Limb (tissue), 2 donors: Measurements from ENCODE around the gene MYL6B.

Experiments used
- DNase-seq, 2 donors: peaks; one replicate each; pipeline ENCODE4 v3.0.0-alpha.2; 2016; ENCODE audit errors: extremely low spot score in 2 of 2

The MYL6B gene

DNA sequence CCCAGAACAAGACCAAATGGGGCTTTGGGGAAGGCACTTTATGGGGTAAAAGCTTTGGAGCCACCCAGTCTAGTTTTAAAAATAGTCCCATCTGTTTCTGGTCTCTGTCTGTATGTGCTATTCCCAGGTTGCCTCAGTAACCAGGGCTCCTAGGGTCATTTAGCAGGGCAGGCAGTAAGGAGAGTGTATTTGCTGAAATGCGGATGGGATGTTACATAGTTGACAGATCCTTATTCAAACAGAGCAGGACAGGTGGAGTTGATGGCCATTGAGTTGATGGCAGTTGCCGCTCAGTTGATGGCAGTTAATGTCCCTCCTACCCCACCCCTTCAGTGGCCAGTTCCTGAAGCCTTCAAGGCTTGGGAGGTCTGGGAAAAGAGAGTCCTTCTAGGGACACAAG is 29.8 kb upstream of the MYL6B start:
- no peak for DNase-seq

DNA sequence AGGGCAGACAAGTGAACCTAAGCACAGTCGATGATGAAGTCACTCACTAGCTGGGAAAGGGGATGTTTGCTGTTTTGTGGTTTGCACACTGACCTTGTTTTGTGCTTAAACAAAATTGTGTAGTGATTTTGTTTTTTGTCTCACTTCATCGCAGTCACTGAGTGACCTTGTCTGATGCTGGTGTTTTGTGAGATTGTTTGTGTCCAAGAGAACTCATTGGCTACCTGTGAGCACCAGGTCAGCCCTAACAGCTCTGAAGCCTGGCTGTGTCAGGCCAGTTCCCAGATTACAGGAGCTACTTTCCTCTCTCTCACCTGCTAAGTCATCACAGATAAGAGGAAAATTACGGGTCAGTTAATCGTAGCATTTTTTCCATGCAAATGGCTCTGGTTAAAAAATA is 28.3 kb upstream of the MYL6B start:
- no peak for DNase-seq

DNA sequence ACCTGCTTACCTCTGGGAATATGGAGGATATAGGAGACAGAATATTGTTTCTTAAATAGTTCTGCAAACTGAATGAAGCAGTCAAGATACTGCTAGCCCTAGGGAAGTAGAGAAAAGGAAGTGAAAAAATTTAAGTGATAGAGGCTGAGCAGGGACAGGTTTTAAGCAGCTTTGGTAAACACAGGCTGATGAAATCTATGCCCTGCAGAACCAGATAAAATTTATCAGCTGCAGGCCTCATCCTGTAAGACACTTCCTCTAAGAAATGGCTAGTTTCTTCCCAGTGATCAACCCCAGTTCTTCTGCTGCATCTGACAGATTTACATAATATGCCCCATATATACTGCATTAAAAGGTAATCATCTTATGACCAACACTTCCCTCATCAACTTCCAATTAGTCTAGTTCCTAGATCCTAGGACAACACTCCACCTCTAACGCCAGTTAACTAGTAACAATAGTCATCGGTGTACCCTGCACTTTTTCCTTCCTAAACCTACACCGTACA is 25.6 kb upstream of the MYL6B start:
- DNase-seq = no peak

DNA sequence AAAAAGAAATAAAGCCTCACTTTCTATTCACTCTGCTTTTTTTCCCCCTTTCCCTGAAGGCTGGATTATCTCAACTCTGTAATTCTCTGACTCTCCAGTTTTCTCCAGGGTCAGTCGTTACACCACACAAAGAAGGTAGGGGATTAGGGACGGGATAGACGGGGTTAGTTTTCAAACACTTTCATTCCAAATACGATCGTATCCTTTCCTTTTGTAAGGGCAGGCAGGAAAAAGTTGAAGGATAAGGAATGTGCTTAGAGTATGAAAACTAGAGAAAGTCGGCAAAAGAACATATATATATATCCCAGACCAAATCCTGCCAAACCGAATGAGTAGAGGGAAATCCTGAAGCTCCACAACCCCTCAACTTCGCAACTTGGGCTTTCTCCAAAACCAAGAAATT is 24.9 kb upstream of the MYL6B start:
- no peak for DNase-seq

DNA sequence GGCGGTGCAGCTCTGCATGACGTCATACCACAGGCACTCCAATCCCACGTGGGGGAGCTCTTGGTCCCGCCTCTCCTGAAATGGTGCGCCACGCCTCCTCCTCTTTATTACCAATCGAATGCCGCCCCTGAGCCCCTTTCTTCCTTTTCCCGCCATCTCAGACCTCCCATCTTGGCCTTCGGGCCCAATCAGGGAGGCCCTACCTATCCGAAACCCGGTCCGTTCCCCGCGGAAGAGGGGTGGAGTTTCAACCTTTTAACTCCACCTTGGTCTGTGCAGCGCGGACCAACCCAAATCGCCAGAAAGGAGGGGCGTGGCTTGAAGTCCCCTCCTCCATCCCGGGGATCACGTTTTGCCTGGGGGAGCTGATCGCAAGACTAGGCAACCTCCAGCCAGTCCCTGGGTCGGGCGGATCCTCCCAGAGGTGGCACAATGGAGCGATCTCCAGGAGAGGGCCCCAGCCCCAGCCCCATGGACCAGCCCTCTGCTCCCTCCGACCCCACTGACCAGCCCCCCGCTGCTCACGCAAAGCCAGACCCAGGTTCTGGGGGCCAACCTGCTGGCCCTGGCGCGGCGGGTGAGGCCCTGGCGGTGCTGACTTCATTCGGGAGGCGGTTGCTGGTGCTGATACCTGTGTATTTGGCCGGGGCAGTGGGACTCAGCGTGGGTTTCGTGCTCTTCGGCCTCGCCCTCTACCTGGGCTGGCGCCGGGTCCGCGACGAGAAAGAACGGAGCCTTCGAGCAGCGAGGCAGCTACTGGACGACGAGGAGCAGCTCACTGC is 24.3 kb upstream of the MYL6B start, which contains the start of gene ESYT1:
TSS of gene ESYT1 (plus strand) at position 380 of the 782 bp plus-strand sequence. CDS start at position 433, 53 bp downstream.
- DNase-seq = peak; percentile 96 to 99

DNA sequence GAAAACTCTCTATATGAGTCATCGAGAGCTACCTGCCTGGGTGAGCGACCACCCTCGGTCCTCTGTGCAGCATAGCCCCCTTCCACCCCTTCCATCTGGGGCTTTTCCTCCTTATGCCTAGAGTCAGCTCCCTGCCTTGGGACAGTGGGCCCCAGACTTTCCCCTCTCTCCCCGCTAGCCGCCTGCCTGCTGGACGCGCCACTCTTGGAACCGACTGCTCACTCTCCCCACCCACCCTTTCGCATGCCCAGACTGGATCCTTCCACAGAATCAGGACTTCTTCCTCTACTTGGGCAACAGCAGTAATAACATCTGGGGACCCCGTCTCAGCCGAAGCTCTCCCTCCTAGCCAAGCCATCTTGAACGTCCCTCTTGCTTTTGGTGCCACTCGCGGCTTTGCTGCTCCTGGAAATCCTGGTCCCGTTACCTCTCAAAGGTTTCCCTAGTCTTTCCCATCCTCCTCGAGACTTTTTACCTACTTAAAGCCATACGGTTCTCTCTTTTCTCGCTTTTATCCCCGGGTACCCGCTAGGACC is 23.6 kb upstream of the MYL6B start:
- peak in 1 of 2 donors; percentile 64 for DNase-seq

DNA sequence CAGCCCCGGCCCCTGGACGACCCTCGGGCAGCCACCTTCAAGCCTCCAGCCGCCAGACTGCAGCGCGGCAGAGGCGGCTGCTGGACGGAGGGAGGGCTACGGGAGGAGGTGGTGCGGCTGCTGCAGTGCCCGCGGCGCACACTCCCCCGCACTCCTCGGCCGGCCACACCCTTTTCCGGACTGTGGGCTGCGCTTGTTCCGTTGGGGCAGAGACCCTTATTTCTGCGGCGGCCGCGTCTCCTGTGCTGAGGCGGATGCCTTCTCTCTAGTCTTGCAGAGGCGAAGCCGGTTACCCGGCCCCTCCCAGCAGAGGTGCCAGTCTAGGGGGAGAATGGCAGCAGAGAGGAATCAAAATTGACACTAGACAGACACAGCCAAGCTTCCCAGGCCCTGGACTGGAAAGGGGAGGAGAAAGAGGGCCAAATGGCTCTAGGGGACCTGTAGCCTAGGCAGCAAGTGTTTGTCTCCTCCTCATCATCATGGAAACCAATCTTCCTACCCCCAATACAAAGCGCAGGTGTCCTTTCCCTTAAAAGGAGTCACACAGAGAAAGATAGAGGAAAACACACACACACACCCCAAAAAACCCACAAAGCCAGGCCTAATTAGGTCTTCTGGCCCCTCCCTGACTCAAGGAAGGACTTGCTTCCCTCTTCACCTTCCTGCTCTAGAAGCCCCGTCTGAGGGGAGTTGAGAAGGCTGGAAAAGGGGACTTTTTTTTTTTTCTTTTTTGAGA is 23.0 kb upstream of the MYL6B start:
- DNase-seq = peak; percentile 36 to 74

DNA sequence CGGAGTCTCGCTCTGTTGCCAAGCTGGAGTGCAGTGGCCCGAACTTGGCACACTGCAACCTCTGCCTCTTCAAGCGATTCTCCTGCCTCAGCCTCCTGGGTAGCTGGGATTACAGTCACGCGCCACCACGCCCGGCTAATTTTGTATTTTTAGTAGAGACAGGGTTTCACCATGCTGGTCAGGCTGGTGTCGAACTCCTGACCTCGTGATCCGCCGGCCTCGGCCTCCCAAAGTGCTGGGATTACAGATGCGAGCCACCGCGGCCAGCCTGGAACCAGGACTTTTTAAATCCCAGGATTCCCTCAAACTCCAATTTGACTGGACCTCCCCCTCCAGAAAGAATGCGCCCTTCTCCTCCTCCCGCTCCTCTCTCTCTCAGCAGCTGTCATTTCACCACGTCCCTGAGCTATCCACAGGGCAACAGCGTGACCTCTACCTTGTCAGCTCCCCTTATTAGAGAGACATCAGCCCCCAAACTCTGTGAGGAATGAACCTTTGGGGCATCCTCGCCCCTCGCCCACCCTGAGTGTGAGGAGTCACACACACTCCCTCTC is 22.4 kb upstream of the MYL6B start:
- no peak for DNase-seq

DNA sequence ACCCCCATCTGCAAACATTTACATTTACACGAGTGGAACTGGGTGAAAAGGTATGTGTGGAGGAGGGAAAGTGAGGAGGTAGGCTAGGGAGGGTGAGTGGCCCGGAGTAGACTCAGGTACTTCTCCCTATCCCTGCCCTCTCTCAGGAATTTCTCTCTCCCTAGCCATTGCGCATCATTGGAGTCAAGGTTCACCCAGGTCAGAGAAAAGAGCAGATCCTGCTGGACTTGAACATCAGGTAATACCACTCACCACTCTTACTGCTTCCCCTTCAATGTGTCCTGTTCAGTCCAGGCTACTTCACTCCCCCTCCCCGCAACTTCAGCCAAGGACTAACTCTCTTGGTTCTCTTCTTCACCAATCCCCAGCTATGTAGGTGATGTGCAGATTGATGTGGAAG is 21.5 kb upstream of the MYL6B start:
- no peak for DNase-seq

DNA sequence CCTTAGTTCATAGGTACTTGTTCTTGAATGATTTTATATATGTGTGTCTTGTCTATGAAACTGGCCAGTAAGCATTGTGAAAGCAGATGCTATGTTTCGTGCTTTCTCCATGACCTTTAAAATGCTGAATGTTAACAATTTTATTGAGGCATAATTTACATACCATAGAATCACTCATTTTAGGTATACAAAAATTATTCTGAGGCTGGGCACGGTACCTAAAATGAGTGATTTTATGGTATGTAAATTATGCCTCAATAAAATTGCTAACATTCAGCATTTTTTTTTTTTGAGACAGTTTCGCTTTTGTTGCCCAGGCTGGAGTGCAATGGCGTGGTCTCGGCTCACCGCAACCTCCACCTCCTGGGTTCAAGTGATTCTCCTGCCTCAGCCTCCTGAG is 17.5 kb upstream of the MYL6B start:
- no peak for DNase-seq

DNA sequence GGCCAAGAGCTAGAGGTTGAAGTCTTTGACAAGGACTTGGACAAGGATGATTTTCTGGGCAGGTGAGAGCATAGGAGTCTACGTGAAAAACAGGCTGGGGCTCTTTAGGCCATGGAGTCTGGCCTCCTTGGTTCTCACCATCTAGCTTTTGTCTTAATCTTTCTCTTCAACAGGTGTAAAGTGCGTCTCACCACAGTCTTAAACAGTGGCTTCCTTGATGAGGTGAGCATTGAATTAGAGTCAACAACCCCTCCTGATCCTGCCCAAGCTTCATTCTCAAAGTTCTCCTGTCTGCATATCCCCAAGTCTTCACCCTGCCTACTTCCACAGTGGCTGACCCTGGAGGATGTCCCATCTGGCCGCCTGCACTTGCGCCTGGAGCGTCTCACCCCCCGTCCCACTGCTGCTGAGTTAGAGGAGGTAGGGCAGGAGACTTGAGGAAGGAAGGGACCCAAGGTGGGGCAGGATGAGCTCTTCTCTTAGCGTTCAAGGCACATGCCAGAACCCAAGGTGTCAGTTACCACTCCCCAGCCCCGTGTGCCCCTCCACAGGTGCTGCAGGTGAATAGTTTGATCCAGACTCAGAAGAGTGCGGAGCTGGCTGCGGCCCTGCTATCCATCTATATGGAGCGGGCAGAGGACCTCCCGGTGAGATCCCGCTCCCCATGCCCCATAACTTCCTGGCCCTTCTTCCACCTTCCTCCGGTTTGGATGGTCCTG is 14.4 kb upstream of the MYL6B start:
- no peak for DNase-seq

DNA sequence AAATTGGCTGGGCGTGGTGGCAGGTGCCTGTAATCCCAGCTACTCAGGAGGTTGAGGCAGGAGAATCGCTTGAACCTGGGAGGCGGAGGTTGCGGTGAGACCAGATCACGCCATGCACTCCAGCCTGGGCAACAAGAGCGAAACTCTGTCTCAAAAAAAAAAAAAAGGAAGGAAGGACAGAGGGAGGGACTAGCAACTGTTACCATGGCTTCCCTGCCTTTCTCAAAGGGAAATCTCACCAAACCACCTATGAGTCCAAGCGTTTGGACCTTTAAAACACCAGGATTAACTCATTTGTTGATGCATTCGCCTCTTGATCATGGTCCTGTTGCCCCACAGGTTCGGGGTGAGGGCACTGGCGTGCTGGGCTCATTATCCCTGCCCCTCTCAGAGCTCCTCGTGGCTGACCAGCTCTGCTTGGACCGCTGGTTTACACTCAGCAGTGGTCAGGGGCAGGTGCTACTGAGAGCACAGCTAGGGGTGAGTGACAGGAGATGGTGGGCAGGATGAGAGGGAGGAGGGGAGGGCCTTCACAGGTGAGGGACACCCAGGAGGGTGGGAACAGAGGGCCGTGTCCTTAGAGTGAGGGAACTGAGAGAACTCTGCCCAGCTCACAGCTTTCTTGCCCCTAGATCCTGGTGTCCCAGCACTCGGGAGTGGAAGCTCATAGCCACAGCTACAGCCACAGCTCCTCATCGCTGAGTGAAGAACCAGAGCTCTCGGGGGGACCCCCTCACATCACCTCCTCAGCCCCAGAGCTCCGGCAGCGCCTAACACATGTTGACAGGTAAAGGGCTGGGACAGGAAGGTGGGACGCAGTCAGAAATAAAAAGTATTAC is 10.2 kb upstream of the MYL6B start:
- DNase-seq = no peak

DNA sequence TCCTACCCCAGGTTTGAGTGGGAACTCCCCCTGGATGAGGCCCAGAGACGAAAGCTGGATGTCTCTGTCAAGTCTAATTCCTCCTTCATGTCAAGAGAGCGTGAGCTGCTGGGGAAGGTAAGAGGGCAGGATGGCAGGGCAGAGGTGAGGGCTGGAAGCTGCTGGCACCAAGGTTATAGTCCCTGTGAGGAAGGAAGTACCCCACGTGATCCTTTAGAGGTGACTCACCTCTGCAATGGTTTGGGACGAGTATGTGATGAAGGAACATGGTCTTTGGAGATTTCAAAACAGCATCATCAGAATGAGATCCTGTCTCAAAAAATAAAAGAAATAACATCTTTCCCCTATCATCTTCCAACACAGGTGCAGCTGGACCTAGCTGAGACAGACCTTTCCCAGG is 9.2 kb upstream of the MYL6B start:
- DNase-seq = no peak

DNA sequence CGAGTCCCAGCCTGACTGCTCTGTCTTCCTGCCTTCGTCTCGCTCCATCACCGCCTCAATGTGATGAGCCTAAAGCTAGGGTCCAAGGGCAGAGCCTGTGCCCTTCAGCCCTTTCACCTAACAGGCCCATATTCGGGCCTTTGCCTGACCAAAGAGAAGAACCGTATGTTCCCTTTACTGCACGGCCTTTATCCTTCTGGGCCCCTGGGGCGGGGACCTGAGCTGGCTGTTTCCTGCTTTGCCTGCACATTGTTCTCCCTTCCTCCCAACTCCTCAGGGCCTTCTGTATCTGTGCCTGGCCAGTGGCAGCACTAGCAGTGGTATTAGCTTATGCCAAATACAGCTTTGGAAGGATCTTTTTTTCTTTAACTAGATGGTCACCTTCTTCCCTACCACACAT is 8.5 kb upstream of the MYL6B start:
- no peak for DNase-seq

DNA sequence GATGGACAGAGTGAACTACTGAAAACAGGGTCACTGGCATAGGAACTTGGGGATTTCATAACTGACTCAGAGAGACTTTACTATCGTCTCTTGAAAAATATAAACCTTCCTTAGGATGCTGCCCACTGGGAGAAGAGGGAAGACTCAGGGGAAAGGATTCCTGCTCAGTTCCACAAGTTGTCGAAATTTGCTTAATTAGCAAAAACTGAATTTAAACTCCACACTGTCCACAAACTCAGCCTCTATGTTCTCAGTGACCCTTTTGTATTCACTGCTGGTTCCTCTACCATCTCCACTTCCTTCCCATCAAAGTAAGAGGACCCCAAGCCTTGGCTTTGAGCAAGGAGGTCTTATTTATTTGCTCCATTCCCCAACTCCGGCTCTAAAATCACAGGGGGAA is 7.2 kb upstream of the MYL6B start:
- no peak for DNase-seq

DNA sequence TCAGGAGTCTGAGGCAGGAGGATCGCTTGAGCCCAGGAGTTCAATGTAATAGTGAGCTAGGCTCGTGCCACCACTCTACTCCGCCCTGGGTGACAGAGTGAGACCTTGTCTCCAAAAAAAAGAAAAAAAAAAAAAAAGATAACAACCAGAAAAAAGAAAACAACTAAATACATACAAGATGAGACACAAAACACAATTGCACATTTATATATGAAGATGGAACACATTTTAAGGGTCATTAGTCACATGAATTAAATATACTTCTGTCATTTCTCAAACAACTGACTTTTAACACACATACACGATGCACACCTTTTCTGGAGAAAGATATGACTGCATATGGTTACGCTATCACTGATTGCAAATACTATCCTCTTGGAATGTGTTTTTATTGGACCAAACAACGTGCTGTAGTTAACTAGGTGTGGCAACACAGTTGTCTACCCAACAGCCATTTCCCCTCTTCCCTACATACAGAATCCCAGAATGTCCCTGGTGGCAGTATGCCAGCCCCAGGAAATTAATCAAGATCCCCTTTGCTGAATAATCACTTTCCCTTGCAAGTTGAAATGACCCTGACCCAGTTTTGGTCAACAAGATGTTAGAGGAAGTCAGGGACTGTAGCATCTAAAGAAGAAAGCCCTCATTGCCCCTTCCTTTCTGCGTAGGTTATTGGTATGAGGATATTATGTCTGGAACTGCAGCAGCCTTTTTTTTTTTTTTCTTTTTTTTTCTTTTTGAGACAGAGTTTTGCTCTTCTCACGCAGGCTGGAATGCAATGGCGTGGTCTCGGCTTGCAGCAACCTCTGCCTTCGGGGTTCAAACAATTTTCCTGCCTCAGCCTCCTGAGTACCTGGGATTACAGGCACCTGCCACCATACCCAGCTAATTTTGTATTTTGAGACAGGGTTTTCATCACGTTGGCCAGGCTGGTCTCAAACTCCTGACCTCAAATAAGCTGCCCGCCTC is 5.6 kb upstream of the MYL6B start:
- no peak for DNase-seq

DNA sequence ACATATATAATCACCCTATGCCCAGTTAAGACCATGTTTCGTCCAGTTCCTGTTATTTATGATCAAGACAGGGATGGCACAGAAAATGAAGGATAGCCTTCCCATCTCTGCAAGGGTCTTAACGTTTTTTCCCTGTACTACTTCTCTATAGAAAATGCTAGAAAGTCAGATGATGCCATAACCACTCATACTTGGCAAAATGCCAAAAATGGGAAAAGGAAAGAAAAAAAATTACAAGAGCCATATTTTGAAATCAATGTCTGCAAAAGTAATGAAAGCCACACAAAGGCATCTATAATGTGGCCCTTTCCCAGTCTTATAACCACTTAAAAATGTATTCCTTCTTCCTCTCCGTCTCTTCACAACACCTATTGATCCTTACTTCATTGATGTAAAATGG is 1.8 kb upstream of the MYL6B start:
- DNase-seq = no peak

DNA sequence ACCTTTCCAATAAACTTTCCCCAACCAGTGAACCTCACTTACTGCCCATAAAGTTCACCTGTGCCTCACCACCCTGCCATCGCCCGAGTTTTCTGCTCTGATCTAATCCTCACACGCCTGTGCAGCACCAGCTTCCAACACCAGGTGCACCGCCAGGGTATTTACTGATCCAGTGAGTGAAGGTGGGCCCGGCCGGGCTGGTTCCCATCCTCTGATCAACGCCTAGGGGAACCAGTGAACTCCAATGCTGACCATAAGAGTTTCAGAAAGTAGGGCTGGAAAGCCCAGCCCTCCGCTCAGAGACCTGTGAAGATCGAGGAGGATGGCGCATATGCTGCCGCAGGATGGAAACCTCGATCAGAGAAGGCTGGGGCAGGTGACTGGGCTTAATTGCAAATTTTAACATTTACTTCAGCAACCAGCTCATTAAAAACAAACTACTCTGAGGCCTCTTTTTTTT is 685 bp upstream of the MYL6B start:
- peak in 1 of 2 donors; percentile 53 for DNase-seq
